GM12878 (cell line): Measurements from ENCODE around the gene TRABD. TPM values are rescaled to one million over a fixed set of nuclear protein-coding genes. Genes with fewer than 3 reads are reported as not detected.

Experiments
- E2F8 ChIP-seq: fragments of 450-650 bp; IDR thresholded peaks from 2 replicates; pipeline ENCODE4 v1.6.1; 2018; ENCODE audit warnings: mild to moderate bottlenecking, low read depth, moderate library complexity; ENCODE audit not compliant: partially characterized antibody
- HDAC2 ChIP-seq: fragments of 200-600 bp; sonication (generic); IDR thresholded peaks from 2 replicates; pipeline ENCODE4 v1.6.1; 2017
- NR2C2 ChIP-seq: IDR thresholded peaks from 2 replicates; pipeline ENCODE4 v1.6.1; 2011; ENCODE audit warnings: borderline replicate concordance, low read depth; ENCODE audit not compliant: control insufficient read depth, insufficient read length
- STAT3 ChIP-seq: IDR thresholded peaks from 2 replicates; pipeline ENCODE4 v1.6.1; 2011; ENCODE audit warnings: low read depth, low read length, improper control_type of control experiment
- SUPT20H ChIP-seq: IDR thresholded peaks from 2 replicates; pipeline ENCODE4 v1.6.1; 2011; ENCODE audit warnings: low read depth, mild to moderate bottlenecking, low read length, moderate library complexity, borderline replicate concordance; ENCODE audit not compliant: control insufficient read depth
- ZBTB4 ChIP-seq: fragments of 450-650 bp; formaldehyde crosslinking; IDR thresholded peaks from 2 replicates; pipeline ENCODE4 v1.4.0; 2022; ENCODE audit warnings: mild to moderate bottlenecking, moderate library complexity
- polyA plus RNA-seq, 11 experiments: library from polyadenylated mRNA; depleted of rRNA in 4 of 11; unstranded in 6 of 11; stranded (reverse) in 5 of 11; fragments of >200 nt; fragmentation: Nextera tagmentation in 4 of 11; fragmentation: Illumina TruSeq in 1 of 11; extraction: Ambion mirVana in 4 of 11; extraction: Trizol in 1 of 11; gene quantifications; 1 replicate in 1 of 11; 2 replicates in 10 of 11; pipeline versions ENCODE4 v1.2.1 to v1.2.3, GENCODE V29; 2011 to 2016; ENCODE audit warnings: inconsistent platforms in 2 of 11, missing spikeins in 2 of 11, low read depth in 1 of 11
- total RNA-seq, 4 experiments: library from RNA; depleted of rRNA in 3 of 4; stranded (reverse); fragments of >200 nt in 3 of 4; fragmentation: Illumina TruSeq in 1 of 4; extraction: Trizol in 1 of 4; gene quantifications; 2 replicates each; pipeline versions ENCODE4 v1.2.1 to v1.2.3, GENCODE V29; 2013 to 2021

Gene TRABD
- total and polyA plus RNA-seq, 10 of the 15 experiments (the other 5 are each of a cell fraction or from before 2014, with no cell fraction given), result 0.43 to 116 (median 58.1) TPM

GRCh38 chr22:50225200-50225969 is 39.7 kb downstream of the TRABD start (continued):
- TF ChIP-seq HDAC2 (no peak), ZBTB4 (CRISPR knock-in tag) (no peak), E2F8 (no peak), STAT3 (no peak), SUPT20H (no peak), NR2C2 (no peak)
- TF ChIP-seq, all 136 proteins: peak for 0
